Activated CD8-positive, alpha-beta memory T cell treated with anti-CD3 and anti-CD28 coated beads, Interleukin-2, amount 10 ng/mL, durations not matched to agents 7 days and 5 days (primary cell): Measurements from ENCODE around the gene HNRNPA3. TPM values are rescaled to one million over a fixed set of nuclear protein-coding genes. Genes with fewer than 3 reads are reported as not detected.

Source experiments
- ATAC-seq: fragments of 150-1000 bp; cut with Tn5 transposase; one replicate; pipeline ENCODE4 v1.10.0; 2021; ENCODE audit warnings: moderate library complexity
- CTCF ChIA-PET: fragments of 350-600 bp; sonication (Branson Sonifier 250); formaldehyde crosslinking; loops from one replicate; lab custom pipeline; 2021; ENCODE audit warnings: antibody characterized with exemption; lab: Charles Lee
- DNase-seq: peaks from one replicate; pipeline ENCODE4 v3.0.0-alpha.2; 2020
- H3K27ac Mint-ChIP-seq: one replicate; pipeline ENCODE4 v1.8.0; 2021; ENCODE audit warnings: mild to moderate bottlenecking, mixed read lengths
- H3K27me3 Mint-ChIP-seq: one replicate; pipeline ENCODE4 v1.8.0; 2021; ENCODE audit warnings: mixed read lengths
- H3K36me3 Mint-ChIP-seq: one replicate; pipeline ENCODE4 v1.8.0; 2021; ENCODE audit warnings: mild to moderate bottlenecking, mixed read lengths
- H3K4me1 Mint-ChIP-seq: one replicate; pipeline ENCODE4 v1.8.0; 2021; ENCODE audit warnings: mixed read lengths
- H3K4me3 Mint-ChIP-seq: one replicate; pipeline ENCODE4 v1.8.0; 2021; ENCODE audit warnings: mild to moderate bottlenecking, moderate library complexity, mixed read lengths
- H3K9me3 Mint-ChIP-seq: one replicate; pipeline ENCODE4 v1.8.0; 2022; ENCODE audit warnings: low read depth, mixed read lengths
- total RNA-seq, 2 experiments: library from RNA; stranded (reverse); gene quantifications; one replicate each; pipeline ENCODE4 v1.2.3, GENCODE V29; 2021

Gene HNRNPA3
- total RNA-seq, 2 experiments from 2014 or later: 298 to 320 TPM

- Mint-ChIP-seq H3K27me3 (no peaks in the 10 kb centered on the region), H3K27ac (no peak overlapping the region), H3K36me3 (peaks cover 58% of the 10 kb centered on the region), H3K4me1 (peaks cover 86% of the 10 kb centered on the region), H3K4me3 (no peak overlapping the region), H3K9me3 (no peaks in the 10 kb centered on the region)
- CTCF ChIA-PET: interaction anchor here (1.4 to 4.3 kb wide), 4 partner anchors 8 to 90 kb away, joined by 6 to 27 read pairs (median 10); partner anchors contain the start of gene NFE2L2
- ATAC-seq: no peak
- DNase-seq: no peak
Measured at GRCh38 chr2:177255227-177255601, 42.6 kb downstream of the HNRNPA3 start.

GRCh38 chr2:177256026-177256425 is 43.4 kb downstream of the HNRNPA3 start:
- H3K9me3 Mint-ChIP-seq: no peaks in the 10 kb centered on the region
- H3K27ac Mint-ChIP-seq: peak overlapping the region; percentile 13
- no peaks in the 10 kb centered on the region for H3K27me3 Mint-ChIP-seq
- no peak for DNase-seq
- CTCF ChIA-PET: interaction anchor here (0.8 to 4.3 kb wide), 6 partner anchors 7 to 93 kb away, joined by 3 to 27 read pairs (median 6); partner anchors contain the start of gene NFE2L2
- ATAC-seq: no peak
- H3K36me3 Mint-ChIP-seq: peaks cover 58% of the 10 kb centered on the region
- no peak overlapping the region for H3K4me3 Mint-ChIP-seq
- peaks cover 86% of the 10 kb centered on the region for H3K4me1 Mint-ChIP-seq

DNA sequence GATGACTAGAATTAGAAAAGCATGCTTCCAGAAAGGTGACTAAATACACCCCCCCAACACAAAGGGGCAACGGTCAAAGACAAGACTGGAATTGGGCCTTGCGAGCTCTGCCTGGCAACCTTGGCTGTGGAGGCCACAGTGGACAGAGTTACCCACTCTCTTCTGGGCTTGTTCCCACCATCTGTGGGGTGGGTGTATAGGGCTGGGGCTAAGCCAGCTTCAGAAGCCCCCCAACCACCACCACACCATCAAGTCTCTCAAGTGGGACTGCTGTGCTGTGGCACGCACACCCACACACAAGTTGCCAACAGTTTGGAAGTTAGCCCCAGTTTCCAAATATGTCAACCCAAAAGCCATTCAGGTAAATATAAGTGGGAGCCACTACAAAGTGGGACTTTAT is 44.1 kb downstream of the HNRNPA3 start:
- Mint-ChIP-seq H3K27me3 (no peaks in the 10 kb centered on the region), H3K4me1 (peaks cover 87% of the 10 kb centered on the region), H3K27ac (peak overlapping the region; percentile 30), H3K36me3 (peaks cover 57% of the 10 kb centered on the region), H3K4me3 (no peak overlapping the region), H3K9me3 (no peaks in the 10 kb centered on the region)
- no peak for ATAC-seq
- DNase-seq: no peak
- CTCF ChIA-PET: interaction anchor here (0.8 to 2.9 kb wide), 3 partner anchors 33 to 93 kb away, joined by 3 to 11 read pairs (median 3); no protein-coding TSS in a partner anchor

DNA sequence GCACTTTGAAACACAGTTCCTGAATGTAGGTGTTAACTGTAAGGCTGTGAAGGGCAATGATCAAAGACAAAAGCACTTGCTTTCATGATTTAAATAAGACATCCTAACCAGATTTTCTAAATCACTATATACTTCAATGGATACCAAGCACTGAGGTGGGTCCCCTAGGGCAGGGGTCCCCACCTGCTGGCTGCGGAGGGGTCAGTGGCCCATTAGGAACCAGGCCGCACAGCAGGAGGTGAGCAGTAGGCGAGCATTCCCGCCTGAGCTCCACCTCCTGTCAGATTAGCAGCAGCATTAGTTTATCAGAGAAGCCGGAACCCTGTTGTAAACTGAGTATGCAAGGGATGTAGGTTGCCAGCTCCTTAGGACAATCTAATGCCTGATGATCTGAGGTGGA is 44.9 kb downstream of the HNRNPA3 start:
- H3K4me3 Mint-ChIP-seq: no peak overlapping the region
- H3K4me1 Mint-ChIP-seq: peaks cover 86% of the 10 kb centered on the region
- H3K27me3 Mint-ChIP-seq: no peaks in the 10 kb centered on the region
- H3K27ac Mint-ChIP-seq: no peak overlapping the region
- H3K9me3 Mint-ChIP-seq: no peaks in the 10 kb centered on the region
- ATAC-seq (no peak), DNase-seq (no peak)
- H3K36me3 Mint-ChIP-seq: peaks cover 59% of the 10 kb centered on the region
- CTCF ChIA-PET: interaction anchor here (1.2 to 2.9 kb wide), 2 partner anchors 93 to 94 kb away, joined by 3 to 11 read pairs; no protein-coding TSS in a partner anchor

DNA sequence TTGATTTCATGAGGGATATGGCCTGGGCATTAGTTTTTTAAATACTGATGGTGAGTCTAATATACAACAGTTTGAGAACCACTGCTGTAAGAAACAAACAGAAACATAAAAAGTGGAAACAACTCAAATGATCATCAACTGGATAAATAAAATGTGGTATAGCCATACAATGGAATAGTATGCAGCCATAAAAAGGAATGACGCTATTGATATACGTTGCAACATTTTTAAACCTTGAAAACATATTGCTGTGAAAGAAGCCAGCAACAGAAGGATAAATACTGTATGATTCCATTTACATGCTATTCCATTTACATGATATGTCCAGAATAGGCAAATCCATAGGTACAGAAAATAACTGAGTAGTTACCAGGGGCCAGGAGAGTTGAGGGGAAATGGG is 45.5 kb downstream of the HNRNPA3 start:
- Mint-ChIP-seq H3K4me1 (peaks cover 80% of the 10 kb centered on the region), H3K27me3 (no peaks in the 10 kb centered on the region), H3K27ac (no peak overlapping the region), H3K4me3 (no peak overlapping the region), H3K36me3 (peaks cover 60% of the 10 kb centered on the region), H3K9me3 (no peaks in the 10 kb centered on the region)
- CTCF ChIA-PET: no interaction called here
- no peak for ATAC-seq
- DNase-seq: no peak

DNA sequence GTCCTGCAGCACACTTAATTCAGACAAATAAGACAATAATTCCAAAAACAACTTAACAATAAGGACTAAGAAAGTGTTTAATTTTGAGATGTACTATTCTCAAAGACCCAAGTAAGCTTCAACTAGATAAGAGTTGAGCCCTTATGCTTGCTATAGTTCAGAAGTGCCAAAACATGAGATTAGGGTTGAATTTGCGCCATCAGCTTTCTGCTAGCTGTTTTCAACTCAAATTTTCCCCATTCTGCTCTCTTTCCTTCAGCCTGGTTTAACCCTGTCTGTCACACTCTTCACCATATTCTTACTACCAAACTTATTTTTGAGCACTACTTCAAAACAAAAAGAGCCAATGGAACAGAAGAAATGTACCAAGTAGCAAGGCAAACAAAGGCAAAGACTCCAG is 47.8 kb downstream of the HNRNPA3 start:
- peak overlapping the region; percentile 22 for H3K4me3 Mint-ChIP-seq
- CTCF ChIA-PET: interaction anchor here (1.4 to 2.7 kb wide), 5 partner anchors 33 to 156 kb away, joined by 3 to 9 read pairs (median 4); no protein-coding TSS in a partner anchor
- no peak for ATAC-seq
- no peaks in the 10 kb centered on the region for H3K27me3 Mint-ChIP-seq
- peaks cover 62% of the 10 kb centered on the region for H3K4me1 Mint-ChIP-seq
- DNase-seq: no peak
- H3K36me3 Mint-ChIP-seq: peaks cover 56% of the 10 kb centered on the region
- no peak overlapping the region for H3K27ac Mint-ChIP-seq
- H3K9me3 Mint-ChIP-seq: no peaks in the 10 kb centered on the region

DNA sequence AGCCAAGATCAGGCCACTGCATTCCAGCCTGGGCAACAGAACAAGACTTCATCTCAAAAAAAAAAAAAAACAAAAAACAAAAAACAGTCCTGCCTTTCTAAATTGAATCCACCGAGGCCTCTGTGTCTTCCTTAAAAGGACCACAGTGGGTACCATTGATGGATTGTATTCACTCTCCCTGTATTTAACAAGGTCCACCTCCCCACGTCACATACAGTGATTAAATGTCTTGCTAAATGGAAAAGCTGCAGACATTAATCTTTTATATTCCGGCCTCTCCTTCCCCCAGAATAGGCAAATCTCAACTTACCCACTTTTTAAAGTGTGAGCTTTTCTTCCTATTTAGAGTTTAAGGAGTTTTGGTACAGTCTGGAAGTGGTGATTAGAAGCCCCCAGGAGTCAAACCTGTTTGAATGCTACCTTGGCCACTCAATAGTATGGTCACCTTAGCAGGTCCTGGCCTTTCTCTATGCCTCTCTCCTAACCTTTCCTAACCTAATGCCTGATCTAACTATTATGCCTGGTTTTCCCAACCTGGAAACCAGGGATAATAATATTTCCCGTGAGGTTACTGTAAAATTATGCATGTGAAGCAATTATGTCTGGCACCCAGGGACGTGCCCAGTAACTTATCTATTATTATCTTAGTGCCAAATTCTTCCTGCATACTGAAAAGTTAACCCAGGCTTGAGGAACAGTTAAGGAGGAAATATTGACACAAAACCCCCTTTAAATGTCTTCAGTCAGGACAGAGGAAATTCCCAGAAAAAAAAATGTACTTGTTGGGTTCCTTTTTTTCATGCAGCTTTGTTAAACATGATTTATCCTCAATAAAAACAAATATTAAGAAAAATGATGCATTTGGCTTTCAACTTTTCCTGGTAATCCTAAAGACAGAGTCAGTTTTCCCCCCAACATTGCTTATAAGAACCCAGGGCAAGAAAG is 48.8 kb downstream of the HNRNPA3 start:
- no peak for DNase-seq
- no peak for ATAC-seq
- H3K27ac Mint-ChIP-seq: peak overlapping the region; percentile 93
- CTCF ChIA-PET: interaction anchor here (1.4 to 2.7 kb wide), 5 partner anchors 32 to 155 kb away, joined by 3 to 9 read pairs (median 4); no protein-coding TSS in a partner anchor
- H3K4me3 Mint-ChIP-seq: peak overlapping the region; percentile 97
- H3K9me3 Mint-ChIP-seq: no peaks in the 10 kb centered on the region
- peaks cover 52% of the 10 kb centered on the region for H3K36me3 Mint-ChIP-seq
- no peaks in the 10 kb centered on the region for H3K27me3 Mint-ChIP-seq
- H3K4me1 Mint-ChIP-seq: peaks cover 61% of the 10 kb centered on the region

DNA sequence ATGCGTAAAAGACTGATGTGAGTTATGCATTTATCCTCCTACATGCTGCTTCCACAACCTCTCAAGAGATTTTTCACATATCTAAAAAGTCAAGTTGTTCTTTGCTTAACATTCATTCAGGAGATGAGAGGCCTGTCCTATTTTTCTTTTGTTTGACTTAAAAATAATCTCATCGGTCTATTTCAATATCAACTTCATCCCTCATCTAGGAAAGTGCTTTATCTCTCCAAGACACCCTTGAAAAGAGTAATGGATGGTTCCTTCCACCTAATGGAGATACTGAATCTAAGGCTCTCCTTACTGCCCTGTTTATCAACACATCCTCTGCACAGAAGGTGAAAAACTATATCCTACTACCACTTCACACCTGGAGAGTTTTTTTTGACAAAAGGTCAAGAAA is 49.5 kb downstream of the HNRNPA3 start:
- DNase-seq (no peak), ATAC-seq (no peak)
- Mint-ChIP-seq H3K36me3 (peaks cover 49% of the 10 kb centered on the region), H3K4me1 (peaks cover 60% of the 10 kb centered on the region), H3K27ac (peak overlapping the region; percentile 93), H3K9me3 (no peaks in the 10 kb centered on the region), H3K4me3 (peak overlapping the region; percentile 97), H3K27me3 (no peaks in the 10 kb centered on the region)
- CTCF ChIA-PET: interaction anchor here (1.3 to 12.8 kb wide), 6 partner anchors 8 to 154 kb away, joined by 3 to 314 read pairs (median 12); no protein-coding TSS in a partner anchor

- H3K36me3 Mint-ChIP-seq: peaks cover 48% of the 10 kb centered on the region
- no peaks in the 10 kb centered on the region for H3K27me3 Mint-ChIP-seq
- peak overlapping the region; percentile 97 for H3K4me3 Mint-ChIP-seq
- peak overlapping the region; percentile 96 for H3K27ac Mint-ChIP-seq
- H3K4me1 Mint-ChIP-seq: peaks cover 60% of the 10 kb centered on the region
- CTCF ChIA-PET: interaction anchor here (0.6 to 12.8 kb wide), 27 partner anchors 9 to 114 kb away, joined by 3 to 314 read pairs (median 6); partner anchors contain the start of gene HNRNPA3
- no peaks in the 10 kb centered on the region for H3K9me3 Mint-ChIP-seq
- ATAC-seq (no peak), DNase-seq (no peak)
Measured at GRCh38 chr2:177262958-177263450, 50.4 kb downstream of the HNRNPA3 start.

GRCh38 chr2:177263451-177264208 is 51.0 kb downstream of the HNRNPA3 start:
- Mint-ChIP-seq H3K27me3 (no peaks in the 10 kb centered on the region), H3K9me3 (no peaks in the 10 kb centered on the region), H3K36me3 (peaks cover 45% of the 10 kb centered on the region), H3K4me1 (peaks cover 55% of the 10 kb centered on the region), H3K4me3 (peak overlapping the region; percentile 97), H3K27ac (peak overlapping the region; percentile 96)
- CTCF ChIA-PET: interaction anchor here (0.6 to 12.8 kb wide), 31 partner anchors 9 to 129 kb away, joined by 3 to 314 read pairs (median 5); partner anchors contain the start of genes AGPS and HNRNPA3
- DNase-seq (peak; percentile 96), ATAC-seq (peak; percentile 65)

GRCh38 chr2:177264209-177264692 is 51.7 kb downstream of the HNRNPA3 start:
- DNase-seq (no peak), ATAC-seq (peak; percentile 16)
- Mint-ChIP-seq H3K4me1 (peaks cover 50% of the 10 kb centered on the region), H3K9me3 (no peaks in the 10 kb centered on the region), H3K36me3 (peaks cover 38% of the 10 kb centered on the region), H3K27ac (peak overlapping the region; percentile 98), H3K4me3 (peak overlapping the region; percentile 97), H3K27me3 (no peaks in the 10 kb centered on the region)
- CTCF ChIA-PET: interaction anchor here (0.8 to 12.8 kb wide), 29 partner anchors 9 to 128 kb away, joined by 3 to 314 read pairs (median 7); partner anchors contain the start of genes AGPS and HNRNPA3
